HG03045 (cell line): ENCODE data around the gene GRIN2A.

Experiments used
- ATAC-seq: cut with Tn5 transposase; IDR thresholded peaks from one replicate; pipeline ENCODE4 v1.9.1; 2021; ENCODE audit warnings: mild to moderate bottlenecking, moderate library complexity; ENCODE audit not compliant: unreplicated experiment

Gene GRIN2A

GRCh38 chr16:10188236-10188635 lies 6.0 kb upstream of the GRIN2A start:
- ATAC-seq = no peak

- peak; percentile 57 for ATAC-seq
Measured at GRCh38 chr16:10181196-10182162, 749 bp downstream of the GRIN2A start.

GRCh38 chr16:10180771-10181163 lies 1.5 kb downstream of the GRIN2A start:
- no peak for ATAC-seq

- ATAC-seq = no peak
Measured at GRCh38 chr16:10180042-10180770, 2.0 kb downstream of the GRIN2A start.

GRCh38 chr16:10178526-10178925 lies 3.7 kb downstream of the GRIN2A start:
- no peak for ATAC-seq

- no peak for ATAC-seq
Measured at GRCh38 chr16:10178080-10178479, 4.1 kb downstream of the GRIN2A start.

- ATAC-seq = no peak
Measured at GRCh38 chr16:10172848-10173655, 9.2 kb downstream of the GRIN2A start.

GRCh38 chr16:10171221-10171620 lies 11.0 kb downstream of the GRIN2A start:
- no peak for ATAC-seq

- no peak for ATAC-seq
Measured at GRCh38 chr16:10169904-10170410, 12.3 kb downstream of the GRIN2A start.

GRCh38 chr16:10169031-10169430 lies 13.2 kb downstream of the GRIN2A start:
- no peak for ATAC-seq

- ATAC-seq = no peak
Measured at GRCh38 chr16:10168258-10168657, 14.0 kb downstream of the GRIN2A start.

GRCh38 chr16:10165643-10166042 lies 16.6 kb downstream of the GRIN2A start:
- ATAC-seq = no peak

GRCh38 chr16:10162981-10163380 lies 19.2 kb downstream of the GRIN2A start:
- no peak for ATAC-seq

GRCh38 chr16:10156099-10156498 lies 26.1 kb downstream of the GRIN2A start:
- no peak for ATAC-seq

- no peak for ATAC-seq
Measured at GRCh38 chr16:10154389-10154788, 27.8 kb downstream of the GRIN2A start.

- ATAC-seq = no peak
Measured at GRCh38 chr16:10153985-10154384, 28.2 kb downstream of the GRIN2A start.

GRCh38 chr16:10151718-10152117 lies 30.5 kb downstream of the GRIN2A start:
- ATAC-seq = no peak

- no peak for ATAC-seq
Measured at GRCh38 chr16:10150906-10151305, 31.3 kb downstream of the GRIN2A start.

GRCh38 chr16:10145542-10146035 lies 36.6 kb downstream of the GRIN2A start:
- ATAC-seq = no peak

GRCh38 chr16:10141671-10142070 lies 40.6 kb downstream of the GRIN2A start:
- ATAC-seq = no peak

- no peak for ATAC-seq
Measured at GRCh38 chr16:10138881-10139280, 43.3 kb downstream of the GRIN2A start.
